GM23338 (cell line): ENCODE data around the gene DAW1. TPM values are rescaled to one million over a fixed set of nuclear protein-coding genes. Genes with fewer than 3 reads are reported as not detected.

Source experiments
- ATAC-seq: fragments of 200-7000 bp; cut with Tn5 transposase; 3 replicates; pipeline ENCODE4 v1.9.1; 2020
- DNase-seq: peaks from one replicate; pipeline ENCODE4 v3.0.0-alpha.2; 2015; ENCODE audit warnings: low spot score
- H2AFZ ChIP-seq: fragments of 200-600 bp; sonication (generic); 2 replicates; pipeline ENCODE4 v1.8.0; 2016; ENCODE audit warnings: antibody characterized with exemption, mild to moderate bottlenecking, moderate library complexity
- H3F3A ChIP-seq: fragments of 200-600 bp; sonication (generic); replicated peaks from 2 replicates; pipeline ENCODE4 v1.8.0; 2017; ENCODE audit warnings: antibody characterized with exemption, mixed run types, low read depth
- H3K27ac ChIP-seq: fragments of 200-600 bp; sonication (generic); 2 replicates; pipeline ENCODE4 v1.6.1; 2016; ENCODE audit warnings: low read depth
- H3K27me3 ChIP-seq: fragments of 200-600 bp; sonication (generic); 2 replicates; pipeline ENCODE4 v1.8.0; 2016; ENCODE audit warnings: mild to moderate bottlenecking, mixed run types, moderate library complexity; ENCODE audit not compliant: insufficient read depth
- H3K36me3 ChIP-seq: fragments of 200-600 bp; sonication (generic); 2 replicates; pipeline ENCODE4 v1.8.0; 2016; ENCODE audit warnings: mild to moderate bottlenecking; ENCODE audit not compliant: insufficient read depth
- H3K4me1 ChIP-seq: fragments of 200-600 bp; sonication (generic); 2 replicates; pipeline ENCODE4 v1.8.0; 2016; ENCODE audit warnings: mild to moderate bottlenecking, moderate library complexity; ENCODE audit not compliant: insufficient read depth
- H3K4me2 ChIP-seq: fragments of 200-600 bp; sonication (generic); 2 replicates; pipeline ENCODE4 v1.7.1; 2017; ENCODE audit warnings: mixed run types
- H3K4me3 ChIP-seq: fragments of 200-600 bp; sonication (generic); 2 replicates; pipeline ENCODE4 v1.6.1; 2016; ENCODE audit warnings: mixed run types
- H3K79me2 ChIP-seq: fragments of 200-600 bp; sonication (generic); replicated peaks from 2 replicates; pipeline ENCODE4 v1.8.0; 2017; ENCODE audit warnings: mild to moderate bottlenecking; ENCODE audit not compliant: insufficient read depth
- H3K9me2 ChIP-seq: fragments of 200-600 bp; sonication (generic); 2 replicates; pipeline ENCODE4 v1.8.0; 2017; ENCODE audit not compliant: insufficient read depth
- H4K20me1 ChIP-seq: fragments of 200-600 bp; sonication (generic); replicated peaks from 2 replicates; pipeline ENCODE4 v1.8.0; 2017; ENCODE audit warnings: mild to moderate bottlenecking; ENCODE audit not compliant: insufficient read depth
- H3K27ac Mint-ChIP-seq: 2 replicates; pipeline ENCODE4 v1.8.0; 2020; ENCODE audit warnings: inconsistent platforms, mild to moderate bottlenecking, moderate library complexity, mixed read lengths
- H3K27me3 Mint-ChIP-seq: 3 replicates; pipeline ENCODE4 v1.8.0; 2022; ENCODE audit warnings: low read depth, mild to moderate bottlenecking, moderate library complexity, mixed read lengths, inconsistent platforms; ENCODE audit not compliant: insufficient read depth, poor library complexity
- H3K36me3 Mint-ChIP-seq: 3 replicates; pipeline ENCODE4 v1.8.0; 2021; ENCODE audit warnings: low read depth, mild to moderate bottlenecking, inconsistent platforms, moderate library complexity, mixed read lengths
- H3K4me1 Mint-ChIP-seq: 3 replicates; pipeline ENCODE4 v1.8.0; 2020; ENCODE audit warnings: mild to moderate bottlenecking, inconsistent platforms, mixed read lengths
- H3K4me3 Mint-ChIP-seq: 3 replicates; pipeline ENCODE4 v1.8.0; 2021; ENCODE audit warnings: moderate library complexity, mild to moderate bottlenecking, inconsistent platforms, mixed read lengths
- H3K9me3 Mint-ChIP-seq: 3 replicates; pipeline ENCODE4 v1.8.0; 2020; ENCODE audit warnings: moderate library complexity, mild to moderate bottlenecking, inconsistent platforms, mixed read lengths
- CREB1 ChIP-seq: fragments of 250-450 bp; sonication (Bioruptor Pico); IDR thresholded peaks from 2 replicates; pipeline ENCODE4 v1.5.0; 2020; ENCODE audit warnings: low read depth, mild to moderate bottlenecking, moderate library complexity
- EZH2 ChIP-seq: fragments of 200-600 bp; sonication (generic); IDR thresholded peaks from one replicate; pipeline ENCODE4 v1.8.0; 2017; ENCODE audit warnings: antibody characterized with exemption, mild to moderate bottlenecking, low read depth; ENCODE audit not compliant: unreplicated experiment
- EZH2phosphoT487 ChIP-seq: fragments of 200-600 bp; sonication (generic); IDR thresholded peaks from one replicate; pipeline ENCODE4 v1.8.1; 2018; ENCODE audit warnings: antibody characterized with exemption; ENCODE audit not compliant: unreplicated experiment
- JUNB ChIP-seq: IDR thresholded peaks from one replicate; pipeline ENCODE4 v1.6.1; 2016; ENCODE audit warnings: antibody characterized with exemption; ENCODE audit not compliant: unreplicated experiment
- NANOG ChIP-seq: IDR thresholded peaks from 2 replicates; pipeline ENCODE4 v1.6.1; 2016; ENCODE audit warnings: antibody characterized with exemption, borderline replicate concordance
- POLR2AphosphoS5 ChIP-seq: IDR thresholded peaks from 2 replicates; pipeline ENCODE4 v1.6.1; 2016; ENCODE audit warnings: antibody characterized with exemption, low read depth
- STAT1 ChIP-seq: IDR thresholded peaks from one replicate; pipeline ENCODE4 v1.6.1; 2016; ENCODE audit warnings: antibody characterized with exemption; ENCODE audit not compliant: unreplicated experiment
- ZNF114 ChIP-seq: fragments of 250-450 bp; sonication (Bioruptor Pico); IDR thresholded peaks from 2 replicates; pipeline ENCODE4 v1.5.0; 2020; ENCODE audit warnings: mild to moderate bottlenecking, moderate library complexity
- ZNF331 ChIP-seq: fragments of 250-450 bp; sonication (Bioruptor Pico); IDR thresholded peaks from 2 replicates; pipeline ENCODE4 v1.5.0; 2020; ENCODE audit warnings: low read depth, mild to moderate bottlenecking, moderate library complexity
- polyA plus RNA-seq: library from polyadenylated mRNA; unstranded; fragments of >200 nt; fragmentation: Nextera tagmentation; extraction: Ambion mirVana; gene quantifications from 2 replicates; pipeline ENCODE4 v1.2.1, GENCODE V29; 2016
- total RNA-seq: library from RNA; depleted of rRNA; stranded (reverse); fragments of >200 nt; shearing (Covaris generic); gene quantifications from 2 replicates; pipeline ENCODE4 v1.2.3, GENCODE V29; 2014
- TF ChIP-seq, protein P1 (sequence below): fragments of 250-450 bp; sonication (Bioruptor Pico); IDR thresholded peaks from 2 replicates; pipeline ENCODE4 v1.5.0; 2020; ENCODE audit warnings: mild to moderate bottlenecking, moderate library complexity
- TF ChIP-seq, protein P2 (sequence below): IDR thresholded peaks from one replicate; pipeline ENCODE4 v1.6.1; 2018; ENCODE audit warnings: antibody characterized with exemption; ENCODE audit not compliant: unreplicated experiment
- TF ChIP-seq, protein P3 (sequence below), 2 experiments: fragments of 200-600 bp in 1 of 2; sonication (generic) in 1 of 2; conservative IDR thresholded peaks; 2 replicates each; pipeline versions ENCODE4 v1.5.1 to v1.6.1; 2016 to 2017; ENCODE audit warnings: antibody characterized with exemption in 2 of 2, low read depth in 2 of 2, mild to moderate bottlenecking in 2 of 2, moderate library complexity in 1 of 2
- TF ChIP-seq, protein P4 (sequence below): IDR thresholded peaks from 2 replicates; pipeline ENCODE4 v1.6.1; 2016; ENCODE audit warnings: antibody characterized with exemption

Gene DAW1
- total and polyA plus RNA-seq, 2 experiments from 2014 or later: 0.71 to 2.0 TPM

- Mint-ChIP-seq H3K36me3 (no peaks in the 10 kb centered on the region), H3K4me3 (no peak overlapping the region), H3K27me3 (no peaks in the 10 kb centered on the region), H3K9me3 (peaks cover 3% of the 10 kb centered on the region; the same call in 2 of the 3 replicates), H3K27ac (no peak overlapping the region), H3K4me1 (no peaks in the 10 kb centered on the region)
- TF ChIP-seq ZNF114 (CRISPR knock-in tag) (no peak), POLR2AphosphoS5 (no peak), EZH2 (no peak), EZH2phosphoT487 (no peak), STAT1 (no peak), CREB1 (CRISPR knock-in tag) (no peak), ZNF331 (CRISPR knock-in tag) (no peak), JUNB (no peak), NANOG (no peak)
- TF ChIP-seq, protein P1, sequence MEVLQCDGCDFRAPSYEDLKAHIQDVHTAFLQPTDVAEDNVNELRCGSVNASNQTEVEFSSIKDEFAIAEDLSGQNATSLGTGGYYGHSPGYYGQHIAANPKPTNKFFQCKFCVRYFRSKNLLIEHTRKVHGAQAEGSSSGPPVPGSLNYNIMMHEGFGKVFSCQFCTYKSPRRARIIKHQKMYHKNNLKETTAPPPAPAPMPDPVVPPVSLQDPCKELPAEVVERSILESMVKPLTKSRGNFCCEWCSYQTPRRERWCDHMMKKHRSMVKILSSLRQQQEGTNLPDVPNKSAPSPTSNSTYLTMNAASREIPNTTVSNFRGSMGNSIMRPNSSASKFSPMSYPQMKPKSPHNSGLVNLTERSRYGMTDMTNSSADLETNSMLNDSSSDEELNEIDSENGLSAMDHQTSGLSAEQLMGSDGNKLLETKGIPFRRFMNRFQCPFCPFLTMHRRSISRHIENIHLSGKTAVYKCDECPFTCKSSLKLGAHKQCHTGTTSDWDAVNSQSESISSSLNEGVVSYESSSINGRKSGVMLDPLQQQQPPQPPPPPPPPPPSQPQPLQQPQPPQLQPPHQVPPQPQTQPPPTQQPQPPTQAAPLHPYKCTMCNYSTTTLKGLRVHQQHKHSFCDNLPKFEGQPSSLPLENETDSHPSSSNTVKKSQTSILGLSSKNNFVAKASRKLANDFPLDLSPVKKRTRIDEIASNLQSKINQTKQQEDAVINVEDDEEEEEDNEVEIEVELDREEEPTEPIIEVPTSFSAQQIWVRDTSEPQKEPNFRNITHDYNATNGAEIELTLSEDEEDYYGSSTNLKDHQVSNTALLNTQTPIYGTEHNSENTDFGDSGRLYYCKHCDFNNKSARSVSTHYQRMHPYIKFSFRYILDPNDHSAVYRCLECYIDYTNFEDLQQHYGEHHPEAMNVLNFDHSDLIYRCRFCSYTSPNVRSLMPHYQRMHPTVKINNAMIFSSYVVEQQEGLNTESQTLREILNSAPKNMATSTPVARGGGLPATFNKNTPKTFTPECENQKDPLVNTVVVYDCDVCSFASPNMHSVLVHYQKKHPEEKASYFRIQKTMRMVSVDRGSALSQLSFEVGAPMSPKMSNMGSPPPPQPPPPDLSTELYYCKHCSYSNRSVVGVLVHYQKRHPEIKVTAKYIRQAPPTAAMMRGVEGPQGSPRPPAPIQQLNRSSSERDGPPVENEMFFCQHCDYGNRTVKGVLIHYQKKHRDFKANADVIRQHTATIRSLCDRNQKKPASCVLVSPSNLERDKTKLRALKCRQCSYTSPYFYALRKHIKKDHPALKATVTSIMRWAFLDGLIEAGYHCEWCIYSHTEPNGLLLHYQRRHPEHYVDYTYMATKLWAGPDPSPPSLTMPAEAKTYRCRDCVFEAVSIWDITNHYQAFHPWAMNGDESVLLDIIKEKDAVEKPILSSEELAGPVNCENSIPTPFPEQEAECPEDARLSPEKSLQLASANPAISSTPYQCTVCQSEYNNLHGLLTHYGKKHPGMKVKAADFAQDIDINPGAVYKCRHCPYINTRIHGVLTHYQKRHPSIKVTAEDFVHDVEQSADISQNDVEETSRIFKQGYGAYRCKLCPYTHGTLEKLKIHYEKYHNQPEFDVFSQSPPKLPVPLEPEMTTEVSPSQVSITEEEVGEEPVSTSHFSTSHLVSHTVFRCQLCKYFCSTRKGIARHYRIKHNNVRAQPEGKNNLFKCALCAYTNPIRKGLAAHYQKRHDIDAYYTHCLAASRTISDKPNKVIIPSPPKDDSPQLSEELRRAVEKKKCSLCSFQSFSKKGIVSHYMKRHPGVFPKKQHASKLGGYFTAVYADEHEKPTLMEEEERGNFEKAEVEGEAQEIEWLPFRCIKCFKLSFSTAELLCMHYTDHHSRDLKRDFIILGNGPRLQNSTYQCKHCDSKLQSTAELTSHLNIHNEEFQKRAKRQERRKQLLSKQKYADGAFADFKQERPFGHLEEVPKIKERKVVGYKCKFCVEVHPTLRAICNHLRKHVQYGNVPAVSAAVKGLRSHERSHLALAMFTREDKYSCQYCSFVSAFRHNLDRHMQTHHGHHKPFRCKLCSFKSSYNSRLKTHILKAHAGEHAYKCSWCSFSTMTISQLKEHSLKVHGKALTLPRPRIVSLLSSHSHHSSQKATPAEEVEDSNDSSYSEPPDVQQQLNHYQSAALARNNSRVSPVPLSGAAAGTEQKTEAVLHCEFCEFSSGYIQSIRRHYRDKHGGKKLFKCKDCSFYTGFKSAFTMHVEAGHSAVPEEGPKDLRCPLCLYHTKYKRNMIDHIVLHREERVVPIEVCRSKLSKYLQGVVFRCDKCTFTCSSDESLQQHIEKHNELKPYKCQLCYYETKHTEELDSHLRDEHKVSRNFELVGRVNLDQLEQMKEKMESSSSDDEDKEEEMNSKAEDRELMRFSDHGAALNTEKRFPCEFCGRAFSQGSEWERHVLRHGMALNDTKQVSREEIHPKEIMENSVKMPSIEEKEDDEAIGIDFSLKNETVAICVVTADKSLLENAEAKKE: no peak
- TF ChIP-seq, protein P2, sequence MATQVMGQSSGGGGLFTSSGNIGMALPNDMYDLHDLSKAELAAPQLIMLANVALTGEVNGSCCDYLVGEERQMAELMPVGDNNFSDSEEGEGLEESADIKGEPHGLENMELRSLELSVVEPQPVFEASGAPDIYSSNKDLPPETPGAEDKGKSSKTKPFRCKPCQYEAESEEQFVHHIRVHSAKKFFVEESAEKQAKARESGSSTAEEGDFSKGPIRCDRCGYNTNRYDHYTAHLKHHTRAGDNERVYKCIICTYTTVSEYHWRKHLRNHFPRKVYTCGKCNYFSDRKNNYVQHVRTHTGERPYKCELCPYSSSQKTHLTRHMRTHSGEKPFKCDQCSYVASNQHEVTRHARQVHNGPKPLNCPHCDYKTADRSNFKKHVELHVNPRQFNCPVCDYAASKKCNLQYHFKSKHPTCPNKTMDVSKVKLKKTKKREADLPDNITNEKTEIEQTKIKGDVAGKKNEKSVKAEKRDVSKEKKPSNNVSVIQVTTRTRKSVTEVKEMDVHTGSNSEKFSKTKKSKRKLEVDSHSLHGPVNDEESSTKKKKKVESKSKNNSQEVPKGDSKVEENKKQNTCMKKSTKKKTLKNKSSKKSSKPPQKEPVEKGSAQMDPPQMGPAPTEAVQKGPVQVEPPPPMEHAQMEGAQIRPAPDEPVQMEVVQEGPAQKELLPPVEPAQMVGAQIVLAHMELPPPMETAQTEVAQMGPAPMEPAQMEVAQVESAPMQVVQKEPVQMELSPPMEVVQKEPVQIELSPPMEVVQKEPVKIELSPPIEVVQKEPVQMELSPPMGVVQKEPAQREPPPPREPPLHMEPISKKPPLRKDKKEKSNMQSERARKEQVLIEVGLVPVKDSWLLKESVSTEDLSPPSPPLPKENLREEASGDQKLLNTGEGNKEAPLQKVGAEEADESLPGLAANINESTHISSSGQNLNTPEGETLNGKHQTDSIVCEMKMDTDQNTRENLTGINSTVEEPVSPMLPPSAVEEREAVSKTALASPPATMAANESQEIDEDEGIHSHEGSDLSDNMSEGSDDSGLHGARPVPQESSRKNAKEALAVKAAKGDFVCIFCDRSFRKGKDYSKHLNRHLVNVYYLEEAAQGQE: no peak
- TF ChIP-seq, protein P3, sequence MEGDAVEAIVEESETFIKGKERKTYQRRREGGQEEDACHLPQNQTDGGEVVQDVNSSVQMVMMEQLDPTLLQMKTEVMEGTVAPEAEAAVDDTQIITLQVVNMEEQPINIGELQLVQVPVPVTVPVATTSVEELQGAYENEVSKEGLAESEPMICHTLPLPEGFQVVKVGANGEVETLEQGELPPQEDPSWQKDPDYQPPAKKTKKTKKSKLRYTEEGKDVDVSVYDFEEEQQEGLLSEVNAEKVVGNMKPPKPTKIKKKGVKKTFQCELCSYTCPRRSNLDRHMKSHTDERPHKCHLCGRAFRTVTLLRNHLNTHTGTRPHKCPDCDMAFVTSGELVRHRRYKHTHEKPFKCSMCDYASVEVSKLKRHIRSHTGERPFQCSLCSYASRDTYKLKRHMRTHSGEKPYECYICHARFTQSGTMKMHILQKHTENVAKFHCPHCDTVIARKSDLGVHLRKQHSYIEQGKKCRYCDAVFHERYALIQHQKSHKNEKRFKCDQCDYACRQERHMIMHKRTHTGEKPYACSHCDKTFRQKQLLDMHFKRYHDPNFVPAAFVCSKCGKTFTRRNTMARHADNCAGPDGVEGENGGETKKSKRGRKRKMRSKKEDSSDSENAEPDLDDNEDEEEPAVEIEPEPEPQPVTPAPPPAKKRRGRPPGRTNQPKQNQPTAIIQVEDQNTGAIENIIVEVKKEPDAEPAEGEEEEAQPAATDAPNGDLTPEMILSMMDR (conservative IDR thresholded peaks at IDR 0.05; ENCODE audit: low read depth in 2 of 2): no peak
- TF ChIP-seq, protein P4, sequence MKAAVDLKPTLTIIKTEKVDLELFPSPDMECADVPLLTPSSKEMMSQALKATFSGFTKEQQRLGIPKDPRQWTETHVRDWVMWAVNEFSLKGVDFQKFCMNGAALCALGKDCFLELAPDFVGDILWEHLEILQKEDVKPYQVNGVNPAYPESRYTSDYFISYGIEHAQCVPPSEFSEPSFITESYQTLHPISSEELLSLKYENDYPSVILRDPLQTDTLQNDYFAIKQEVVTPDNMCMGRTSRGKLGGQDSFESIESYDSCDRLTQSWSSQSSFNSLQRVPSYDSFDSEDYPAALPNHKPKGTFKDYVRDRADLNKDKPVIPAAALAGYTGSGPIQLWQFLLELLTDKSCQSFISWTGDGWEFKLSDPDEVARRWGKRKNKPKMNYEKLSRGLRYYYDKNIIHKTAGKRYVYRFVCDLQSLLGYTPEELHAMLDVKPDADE: no peak
- H3K36me3 ChIP-seq: no peaks in the 10 kb centered on the region
- H3K9me2 ChIP-seq: peaks cover 4% of the 10 kb centered on the region; the same call in 1 of the 2 replicates
- H3F3A ChIP-seq: no peaks in the 10 kb centered on the region
- no peak overlapping the region for H3K4me3 ChIP-seq
- H3K27me3 ChIP-seq: no peaks in the 10 kb centered on the region
- no peak overlapping the region for H3K4me2 ChIP-seq
- no peaks in the 10 kb centered on the region for H3K79me2 ChIP-seq
- H3K4me1 ChIP-seq: no peaks in the 10 kb centered on the region
- no peak for ATAC-seq
- H3K27ac ChIP-seq: no peak overlapping the region
- no peaks in the 10 kb centered on the region for H4K20me1 ChIP-seq
- no peak overlapping the region for H2AFZ ChIP-seq
- DNase-seq: no peak
Observed at GRCh38 chr2:227960317-227960716, 88.9 kb downstream of the DAW1 start.
